Stimulated activated naive CD4-positive, alpha-beta T cell treated with Interleukin-2 at 50 U/mL for 16 hours (primary cell): Measurements from ENCODE around the gene ERCC5.
A peak's percentile ranks its signal among the peaks of the same experiment; 100 is the strongest.

Source experiments
- DNase-seq: peaks from one replicate; lab custom pipeline; 2025; lab: John Stamatoyannopoulos, UW

Gene ERCC5

DNA sequence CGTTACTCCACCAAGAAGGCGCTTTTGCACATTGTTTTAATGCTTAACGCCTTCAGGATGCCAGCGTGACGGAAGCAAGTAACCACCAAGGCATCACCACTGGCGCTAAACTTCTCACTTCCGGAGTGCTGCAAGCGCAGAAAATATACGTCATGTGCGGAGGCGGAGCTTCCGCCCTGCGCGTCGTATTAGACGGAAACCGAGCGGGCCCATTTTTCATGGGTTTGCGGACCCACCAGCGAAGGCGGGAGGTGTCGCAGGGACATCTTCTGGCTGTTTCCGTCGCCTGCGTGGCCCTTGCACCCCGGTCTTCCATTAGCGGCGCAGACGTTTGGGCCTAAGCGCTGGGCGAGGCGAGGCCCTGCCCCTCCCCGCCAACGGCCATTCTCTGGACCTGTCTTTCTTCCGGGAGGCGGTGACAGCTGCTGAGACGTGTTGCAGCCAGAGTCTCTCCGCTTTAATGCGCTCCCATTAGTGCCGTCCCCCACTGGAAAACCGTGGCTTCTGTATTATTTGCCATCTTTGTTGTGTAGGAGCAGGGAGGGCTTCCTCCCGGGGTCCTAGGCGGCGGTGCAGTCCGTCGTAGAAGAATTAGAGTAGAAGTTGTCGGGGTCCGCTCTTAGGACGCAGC, at the start of gene ERCC5:
TSS of gene ERCC5 (plus strand) at position 403 of the 631 bp plus-strand sequence. CDS start 235 bp downstream, outside the sequence.
- DNase-seq, result peak; percentile 93

DNA sequence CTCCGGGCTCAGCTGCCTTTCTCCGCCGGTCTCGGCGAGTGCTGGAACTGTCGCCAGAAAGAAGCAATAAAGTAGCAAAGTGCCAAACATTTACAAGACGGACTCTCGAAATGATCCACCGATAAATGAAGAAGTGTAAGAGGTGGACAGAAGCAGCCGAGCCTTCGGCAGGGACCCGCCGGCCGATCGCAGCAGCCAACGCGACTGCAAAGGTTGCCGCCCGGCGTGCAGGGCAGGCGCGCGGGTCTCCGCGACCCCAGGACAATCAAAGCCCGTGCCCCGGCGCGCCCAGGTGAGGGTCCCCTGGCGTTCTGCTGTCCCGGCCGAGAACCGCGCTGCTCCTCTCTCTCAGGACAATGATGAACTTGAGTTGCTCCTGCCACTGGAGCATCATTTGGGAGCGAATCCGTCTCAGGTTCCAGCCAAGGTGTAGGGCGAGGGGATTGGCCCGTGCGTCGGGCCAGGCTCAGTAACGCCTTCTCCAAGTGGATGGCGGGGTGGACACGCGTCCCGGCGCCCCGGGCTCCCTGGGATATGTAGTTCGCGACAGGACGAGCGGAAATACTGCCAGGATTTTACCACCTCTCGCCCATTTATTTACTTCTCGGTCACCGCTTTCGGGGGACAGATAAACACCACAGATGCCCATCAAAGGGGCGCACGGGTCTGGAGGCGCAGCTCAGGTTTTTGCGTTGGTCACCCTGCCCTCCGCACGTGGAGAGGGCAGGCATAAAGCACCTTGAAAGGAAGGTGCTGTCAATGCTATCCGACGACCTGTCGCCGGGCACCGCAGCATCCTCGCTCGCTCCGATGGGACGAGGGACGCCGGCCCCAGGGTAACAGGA, 47.0 kb upstream of the ERCC5 start, which contains the start of the genes BIVM and POGLUT2:
TSS of gene BIVM (plus strand) at position 539 of the 845 bp plus-strand sequence. CDS start 8,149 bp downstream, outside the sequence.
TSS of gene POGLUT2 (minus strand) at position 396 of the 845 bp plus-strand sequence. CDS start at position 90, 306 bp downstream.
- DNase-seq, result peak; percentile 77

DNA sequence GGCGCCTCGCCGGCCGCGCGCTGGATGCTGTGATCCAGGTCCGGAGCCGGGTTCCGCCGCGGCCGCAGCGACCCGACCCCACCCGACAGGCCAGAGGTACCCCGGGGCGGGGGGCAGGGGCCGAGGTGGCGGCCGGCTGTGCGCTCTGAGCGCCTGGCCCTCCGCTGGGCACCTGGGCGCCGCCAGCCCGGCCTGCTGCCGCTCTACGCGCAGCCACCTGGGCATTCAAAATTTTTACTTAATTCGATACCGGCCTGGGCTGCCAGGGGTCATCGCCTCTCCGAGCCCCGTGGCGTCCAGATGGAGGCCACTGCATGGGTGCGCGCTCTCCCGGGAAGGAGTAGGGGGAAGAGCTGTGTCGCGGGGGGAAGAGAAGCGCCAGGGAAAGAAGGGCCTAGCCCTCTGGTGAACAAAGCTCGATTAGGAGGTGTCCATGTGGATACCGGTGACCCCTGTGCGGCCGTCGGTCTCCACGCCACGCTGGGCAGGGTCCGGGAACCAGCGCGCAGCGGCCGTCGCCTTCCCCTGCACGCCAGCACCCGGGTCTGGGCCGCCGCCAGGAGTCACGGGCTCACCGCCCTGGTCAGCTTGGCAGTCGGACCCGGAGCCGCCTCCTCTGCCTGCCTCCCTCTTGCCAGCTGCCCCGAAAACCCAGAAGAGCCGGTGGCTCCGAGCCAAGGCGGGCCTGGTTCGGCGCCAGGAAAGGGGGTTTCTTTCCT, 46.2 kb upstream of the ERCC5 start:
- DNase-seq, result no peak

DNA sequence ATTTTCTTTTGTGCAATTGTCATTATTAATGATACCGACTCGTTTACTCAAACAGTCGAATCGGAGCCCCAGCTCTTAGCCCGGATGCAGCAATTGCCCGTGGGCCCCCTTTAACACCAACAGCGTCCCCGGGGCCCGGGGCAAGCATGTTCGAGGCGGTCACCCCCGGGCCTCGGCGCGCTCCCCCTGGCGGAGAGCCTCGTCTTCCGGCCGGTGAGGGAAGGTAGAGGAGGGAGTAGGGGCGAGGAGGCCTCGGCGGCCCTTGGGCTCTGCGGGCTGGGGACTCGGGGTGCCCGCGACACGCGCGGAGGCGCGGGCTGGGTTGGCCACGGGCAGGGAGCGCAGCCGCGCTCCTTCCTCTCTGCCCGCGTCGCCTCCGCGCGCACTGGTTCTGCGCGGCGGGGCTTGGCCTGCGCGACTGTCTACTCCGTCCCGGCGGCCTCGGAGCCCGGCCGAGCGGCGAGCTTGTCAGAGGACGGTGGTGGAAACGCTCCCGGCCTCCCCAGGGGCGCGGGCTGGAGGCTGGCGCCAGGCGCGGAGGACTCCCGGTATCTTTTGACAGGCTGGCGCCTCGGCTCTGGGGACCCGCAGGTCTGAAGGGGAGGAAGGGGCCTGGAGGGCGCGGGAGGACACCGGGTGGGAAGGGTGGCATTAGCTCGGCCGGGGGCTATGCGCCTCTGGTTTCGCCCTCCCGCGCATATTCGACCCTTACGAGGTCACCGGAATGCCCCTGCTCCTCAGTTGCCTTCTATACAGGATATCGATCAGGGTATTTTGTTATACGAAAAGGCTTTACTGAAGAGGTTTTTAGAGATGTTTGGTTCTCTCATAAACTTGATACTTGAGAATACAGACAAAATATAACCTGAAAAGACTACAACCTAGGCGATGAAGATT, 45.4 kb upstream of the ERCC5 start:
- DNase-seq, result peak; percentile 81

DNA sequence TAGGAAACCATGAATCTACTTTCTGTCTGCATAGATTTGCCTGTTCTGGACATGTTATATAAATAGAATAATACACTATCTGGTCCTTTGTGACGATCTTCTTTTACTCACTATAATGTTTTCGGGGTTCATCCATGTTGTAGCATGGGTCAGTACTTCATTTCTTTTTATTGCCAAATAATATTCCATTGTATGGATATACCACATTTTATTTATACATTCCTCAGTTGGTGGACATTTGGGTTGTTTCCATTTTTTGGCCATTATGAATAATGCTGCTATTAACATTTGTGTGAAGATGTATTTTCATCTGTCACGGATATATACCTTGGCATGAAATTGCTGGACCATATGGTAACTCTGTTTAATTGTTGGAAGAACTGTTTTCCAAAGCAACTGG, 40.2 kb upstream of the ERCC5 start:
- no peak for DNase-seq

DNA sequence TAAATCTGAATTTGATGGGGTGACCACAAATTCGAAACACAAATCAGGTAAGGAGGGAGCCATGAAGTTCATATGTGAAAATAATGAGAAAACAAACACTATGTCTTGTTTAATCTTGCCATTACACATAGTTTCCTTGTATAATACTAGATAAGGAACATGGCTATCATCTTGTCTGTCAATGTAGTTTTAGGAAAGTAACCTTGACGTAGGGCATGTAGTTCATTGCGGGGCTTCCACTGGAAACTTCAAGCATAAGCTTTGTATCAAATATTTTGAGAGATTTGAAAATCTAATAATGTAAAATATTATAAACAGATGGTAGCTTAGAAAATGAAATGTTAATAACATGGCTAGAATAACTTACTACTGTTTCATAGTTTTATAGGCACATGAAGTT, 38.1 kb upstream of the ERCC5 start:
- no peak for DNase-seq

DNA sequence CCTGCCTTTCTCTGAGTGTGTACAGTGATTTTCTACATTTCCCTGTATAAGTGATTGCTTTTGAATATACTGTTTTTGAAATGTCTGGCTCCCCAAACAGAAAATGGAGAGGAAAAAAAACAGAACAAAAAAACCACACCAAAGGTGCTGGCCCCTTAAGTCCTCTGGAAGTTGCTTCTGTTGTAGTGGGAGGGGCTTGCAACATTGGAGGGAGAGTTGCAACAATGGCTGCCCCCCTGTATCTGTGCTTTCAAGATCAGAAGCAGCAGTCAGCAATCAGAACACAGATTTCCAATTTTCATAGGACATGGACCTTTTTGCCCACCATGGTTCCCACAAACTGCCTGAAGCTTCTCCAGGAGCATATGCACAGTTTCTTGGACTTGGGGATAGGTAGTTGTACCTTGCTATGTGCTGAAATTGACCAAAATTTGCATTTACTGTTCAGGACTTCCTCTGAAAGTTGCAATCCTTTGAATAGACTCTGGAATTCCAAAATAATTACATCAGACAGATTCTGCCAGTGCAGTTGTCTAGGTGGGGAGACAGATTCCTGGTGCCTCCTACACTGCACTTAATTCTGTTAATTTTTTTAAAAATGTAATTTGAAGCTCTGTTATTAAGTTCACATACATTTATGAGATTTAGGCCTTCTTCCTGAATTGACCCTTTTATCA, 33.1 kb upstream of the ERCC5 start:
- no peak for DNase-seq

DNA sequence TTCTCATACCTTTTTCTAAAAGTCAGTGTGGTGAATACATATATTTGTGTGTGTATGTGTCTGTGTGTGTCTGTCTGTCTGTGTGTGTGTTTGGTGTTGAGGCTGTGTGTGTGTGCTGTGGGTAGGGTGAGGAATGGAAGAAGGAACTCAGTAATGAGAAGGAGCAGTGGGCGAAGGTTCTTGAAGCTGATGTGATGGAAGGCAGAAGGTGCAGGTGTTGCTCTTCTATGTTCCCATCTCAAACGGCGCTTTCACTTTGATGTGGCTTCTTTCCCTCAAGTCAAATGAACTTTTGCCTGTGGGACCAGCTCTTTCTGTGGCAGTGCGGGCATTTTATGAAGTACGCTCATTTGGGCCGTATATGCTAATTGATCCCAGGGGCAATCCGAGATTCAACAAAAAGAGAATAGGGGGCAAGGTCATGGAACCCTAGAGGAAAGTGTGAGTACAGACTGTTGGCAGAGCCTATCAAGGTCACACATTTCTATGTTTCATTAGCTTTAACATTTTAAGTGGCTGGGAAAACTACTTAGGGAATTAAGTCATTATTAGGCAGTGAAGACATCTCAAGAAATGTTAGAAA, 31.7 kb upstream of the ERCC5 start:
- DNase-seq, result no peak

DNA sequence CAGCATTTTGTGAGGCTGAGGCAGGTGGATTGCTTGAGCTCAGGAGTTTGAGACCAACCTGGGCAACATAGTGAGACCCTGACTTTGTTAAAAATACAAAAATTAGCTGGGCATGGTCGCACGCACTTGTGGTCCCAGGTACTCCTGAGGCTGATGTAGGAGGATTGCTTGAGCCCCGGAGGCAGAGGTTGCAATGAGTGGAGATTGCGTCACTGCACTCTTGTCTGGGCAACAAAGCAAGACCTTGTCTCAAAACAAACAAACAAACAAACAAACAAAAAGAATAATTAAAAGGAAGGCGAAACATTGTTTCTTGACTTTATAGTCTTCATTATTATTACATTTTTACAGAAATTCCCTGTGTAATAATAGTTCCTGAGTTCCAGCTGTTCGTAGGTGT, 31.0 kb upstream of the ERCC5 start:
- no peak for DNase-seq

DNA sequence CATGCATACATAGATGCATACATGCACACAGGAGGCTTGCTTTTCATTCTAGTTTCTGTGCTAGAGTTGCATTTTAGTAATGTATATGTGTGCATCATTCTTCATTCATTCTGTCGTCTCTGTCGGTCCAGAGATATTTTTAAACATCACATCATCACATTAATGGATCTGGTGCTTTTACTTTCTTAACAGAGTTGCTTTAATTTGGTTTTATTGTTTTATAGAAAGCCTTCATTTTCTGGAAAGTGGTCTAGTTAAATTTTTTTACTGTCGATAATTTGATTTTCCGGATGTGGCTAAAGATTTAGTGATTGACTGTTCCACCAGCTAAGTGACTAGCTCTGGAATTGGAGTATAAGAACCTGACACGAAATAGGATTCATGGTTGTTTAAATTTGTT, 30.0 kb upstream of the ERCC5 start:
- no peak for DNase-seq

DNA sequence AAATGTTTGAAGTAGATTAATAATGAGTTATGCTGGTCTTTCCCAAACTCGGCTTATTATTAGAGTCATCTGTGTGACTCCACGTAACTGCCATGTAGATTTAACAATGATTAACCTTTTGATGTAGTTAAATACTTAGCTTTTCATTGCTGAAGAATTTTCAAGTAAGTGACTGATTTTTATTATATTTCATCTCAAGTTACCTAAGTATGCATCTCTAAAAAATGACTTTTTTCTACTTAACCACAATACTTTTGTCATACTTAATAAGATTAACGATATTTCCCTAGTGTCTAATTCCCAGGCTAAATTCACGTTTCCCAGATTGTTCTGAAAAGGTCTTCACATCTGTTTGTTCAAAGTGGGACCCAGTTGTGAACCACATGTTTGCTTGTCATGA, 29.1 kb upstream of the ERCC5 start:
- no peak for DNase-seq

DNA sequence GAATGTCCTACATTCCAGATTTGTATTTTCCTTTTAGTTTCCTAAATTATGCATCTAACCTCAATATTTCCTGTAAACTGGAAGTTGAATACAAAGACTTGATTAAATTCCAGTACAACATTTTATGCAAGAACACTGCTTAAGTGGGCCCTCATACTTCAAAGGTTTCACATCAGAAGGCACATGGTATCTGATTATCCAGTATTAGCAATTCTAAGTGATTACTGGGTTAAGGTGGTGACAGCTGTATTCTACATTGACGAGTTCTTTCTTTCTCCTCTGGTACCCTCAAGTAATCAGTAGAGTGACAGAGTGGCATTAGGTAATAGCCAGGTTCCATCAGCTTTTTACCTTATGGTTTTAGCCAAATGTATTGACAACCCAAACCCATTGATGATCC, 28.6 kb upstream of the ERCC5 start:
- DNase-seq, result no peak

DNA sequence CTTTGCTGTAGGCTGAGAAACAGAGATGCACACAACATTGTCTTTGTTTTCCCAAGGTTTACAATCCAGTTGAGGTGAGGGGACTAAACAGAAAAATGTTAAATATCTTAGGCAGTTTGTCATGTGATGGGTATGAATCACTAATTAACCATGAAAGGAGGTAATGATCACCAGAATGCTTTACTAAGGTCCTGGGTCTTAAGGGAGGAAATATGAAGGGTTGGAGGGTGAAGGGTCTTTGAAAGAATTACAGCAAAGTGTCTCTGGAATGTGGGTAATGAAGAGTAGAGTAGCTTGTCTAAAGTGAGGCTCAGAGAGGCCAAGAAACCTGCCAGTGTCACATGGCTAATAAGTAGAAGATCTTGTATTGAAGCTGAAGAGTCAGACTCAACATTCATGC, 27.9 kb upstream of the ERCC5 start:
- DNase-seq, result no peak

DNA sequence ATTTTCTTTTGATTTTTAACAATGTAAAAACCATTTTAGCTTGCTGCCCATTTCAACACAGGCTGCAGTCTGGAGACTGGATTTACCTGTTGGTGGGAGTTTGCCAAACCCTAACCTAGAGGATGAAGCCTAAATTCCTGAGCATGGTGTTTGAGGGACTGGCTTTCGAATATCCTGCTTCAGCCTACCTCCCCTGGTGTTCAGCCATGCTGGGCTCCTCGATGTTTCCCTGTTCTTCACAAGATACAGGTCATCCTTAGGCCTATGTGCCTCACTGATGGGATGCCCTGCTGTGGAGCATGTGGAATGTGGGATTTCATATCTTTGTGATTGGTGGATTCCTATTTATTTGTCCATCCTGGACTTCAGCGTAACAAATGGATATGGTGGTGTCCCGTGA, 20.4 kb upstream of the ERCC5 start:
- no peak for DNase-seq

DNA sequence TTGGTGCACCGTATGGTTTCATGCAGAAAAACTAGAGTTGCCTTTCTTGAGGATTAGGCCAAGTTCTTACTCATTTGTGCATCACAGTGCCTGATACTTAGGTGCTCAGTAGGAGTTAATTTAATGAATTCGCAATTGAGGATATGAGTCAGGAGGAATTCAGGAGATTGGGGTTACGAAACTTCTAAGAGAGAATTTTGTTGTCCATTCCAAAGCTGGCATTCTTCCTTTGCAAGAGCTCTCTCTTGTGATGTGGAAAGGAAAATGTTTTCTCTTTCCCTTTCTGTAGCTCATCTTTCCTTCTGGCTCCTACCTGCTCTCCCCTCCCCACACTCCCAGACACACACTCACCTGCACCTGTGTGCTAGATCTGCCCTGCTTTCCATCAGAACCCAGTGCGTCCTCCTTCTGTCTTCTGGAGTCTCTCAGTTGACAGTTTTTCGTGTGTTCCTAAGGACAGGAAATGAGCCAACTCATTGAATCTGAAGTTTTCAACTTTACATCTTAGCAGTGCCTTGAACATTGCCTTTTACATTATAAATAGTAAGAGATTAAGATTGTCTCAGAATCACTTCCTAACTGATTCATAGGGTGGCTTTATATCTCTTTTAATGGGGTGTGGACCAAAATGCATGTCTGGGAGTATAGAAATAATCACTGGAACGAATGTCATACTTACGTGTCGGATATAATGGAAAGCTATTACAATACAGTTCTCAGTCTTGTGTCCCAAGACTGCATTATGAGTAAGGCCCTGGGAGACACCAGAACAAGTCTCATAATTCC, 19.7 kb upstream of the ERCC5 start:
- DNase-seq, result no peak

DNA sequence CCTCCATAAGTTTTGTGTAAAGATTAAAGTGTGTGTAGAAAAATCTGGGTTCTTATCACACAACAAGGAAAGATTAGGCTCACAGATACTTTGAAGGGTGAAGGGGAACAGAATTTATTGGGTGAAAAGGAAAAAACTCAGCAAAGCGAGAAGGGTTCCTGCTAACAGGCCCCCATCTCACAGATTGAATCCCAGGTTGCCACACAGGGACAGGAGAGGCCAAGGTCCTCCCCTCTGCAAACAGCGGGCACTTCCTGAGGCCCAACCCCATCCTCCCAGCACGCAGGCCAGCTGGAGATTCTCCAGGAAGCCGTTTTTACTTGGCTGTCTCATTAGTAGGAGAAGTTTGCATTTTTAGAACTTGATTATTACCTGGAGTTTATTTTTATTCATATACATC, 15.2 kb upstream of the ERCC5 start:
- no peak for DNase-seq

DNA sequence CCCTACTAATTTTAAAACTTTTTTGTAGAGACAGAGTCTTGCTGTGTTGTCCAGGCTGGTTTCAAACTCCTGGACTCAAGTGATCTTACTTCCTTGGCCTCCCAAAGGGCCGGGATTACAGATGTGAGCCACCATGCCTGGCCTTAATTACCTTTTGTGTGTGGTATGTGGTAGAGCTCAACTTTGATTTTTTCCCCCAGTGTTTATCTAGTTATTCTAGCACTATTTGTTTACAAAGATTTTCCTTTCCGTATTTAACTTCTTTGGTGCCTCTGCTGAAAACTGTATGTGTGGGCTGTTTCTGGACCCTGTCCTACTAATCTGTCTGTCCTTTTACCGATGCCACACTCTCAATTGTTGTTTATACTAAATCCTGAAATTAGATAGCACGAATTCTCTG, 9.4 kb upstream of the ERCC5 start:
- no peak for DNase-seq

DNA sequence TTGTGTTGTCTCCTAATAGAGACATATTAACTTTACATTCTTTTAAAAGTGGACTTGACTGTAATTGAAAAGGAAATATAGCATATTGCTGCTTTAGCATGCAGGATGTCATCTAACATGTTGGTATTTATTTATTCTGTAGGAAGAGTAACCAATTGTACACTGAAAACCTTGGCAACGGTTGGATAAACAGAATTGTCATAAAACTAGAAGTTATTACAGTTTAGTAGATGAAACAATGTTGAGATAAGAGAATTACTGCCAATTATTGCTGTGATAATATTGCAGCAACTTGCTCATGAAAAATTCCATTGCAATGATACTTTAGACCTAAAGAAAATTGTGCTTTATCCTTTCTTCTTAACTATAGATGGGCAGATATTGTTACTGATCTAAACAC, 7.6 kb upstream of the ERCC5 start:
- DNase-seq, result no peak

DNA sequence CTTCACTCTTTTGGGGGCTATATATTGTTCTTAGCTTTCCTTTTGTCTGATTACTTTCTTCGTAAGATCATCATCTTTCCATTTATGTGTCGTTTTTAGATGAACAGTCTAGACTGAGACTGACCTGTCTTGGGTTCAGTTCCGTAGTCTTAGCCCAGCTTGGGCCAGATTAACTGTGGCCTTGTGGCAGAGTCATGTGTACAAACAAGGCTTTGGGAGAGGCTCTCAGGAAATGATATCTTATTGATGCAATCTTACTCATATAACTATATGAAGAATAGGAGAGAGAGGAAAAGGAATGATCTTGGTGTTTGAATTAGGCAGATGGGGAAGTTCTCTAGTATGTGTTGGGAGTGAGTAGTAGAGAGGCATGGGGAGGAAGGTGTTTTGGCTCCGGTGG, 6.8 kb upstream of the ERCC5 start:
- DNase-seq, result no peak

DNA sequence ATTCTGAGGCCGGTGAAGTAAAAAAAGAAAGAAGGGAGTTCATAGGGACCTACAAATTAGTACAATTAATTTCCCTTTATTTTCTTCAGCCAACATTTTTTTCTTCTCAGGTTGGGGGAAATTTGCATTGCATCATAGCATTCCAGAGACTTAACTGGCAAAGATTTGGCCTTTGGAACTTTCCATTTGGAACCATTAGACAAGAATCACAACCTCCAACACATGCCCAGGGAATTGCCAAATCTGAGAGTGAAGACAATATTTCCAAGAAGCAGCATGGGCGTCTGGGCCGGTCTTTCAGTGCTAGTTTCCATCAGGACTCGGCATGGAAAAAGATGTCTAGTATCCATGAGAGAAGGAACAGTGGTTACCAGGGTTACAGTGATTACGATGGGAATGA, 6.4 kb upstream of the ERCC5 start:
- DNase-seq, result no peak
